Keratinocyte (primary cell): ENCODE data around the gene MRPL43. TPM values are rescaled to one million over a fixed set of nuclear protein-coding genes. Genes with fewer than 3 reads are reported as not detected.

Source experiments
- DNase-seq: peaks from one replicate; pipeline ENCODE4 v3.0.0-alpha.2; 2011; ENCODE audit warnings: low read depth, missing footprints, low spot score
- FAIRE-seq: peaks from 2 replicates; lab custom pipeline; 2011; peaks lifted over from hg19 to GRCh38; lab: Jason Lieb, UNC
- H2AFZ ChIP-seq: 2 replicates; pipeline ENCODE4 v1.6.0; 2012; ENCODE audit warnings: low read length, control low read depth, inconsistent platforms; ENCODE audit not compliant: control insufficient read depth
- H3K27ac ChIP-seq: 2 replicates; pipeline ENCODE4 v1.5.1; 2011; ENCODE audit warnings: low read length; ENCODE audit not compliant: control insufficient read depth, insufficient read depth
- H3K27me3 ChIP-seq: 3 replicates; pipeline ENCODE4 v1.6.0; 2011; ENCODE audit warnings: low read length; ENCODE audit not compliant: control insufficient read depth, insufficient read depth; ENCODE audit errors: extremely low read depth
- H3K36me3 ChIP-seq, 2 experiments: 2 replicates in 1 of 2; 3 replicates in 1 of 2; pipeline ENCODE4 v1.5.1; 2011; ENCODE audit warnings: low read length in 2 of 2, mild to moderate bottlenecking in 1 of 2; ENCODE audit not compliant: control insufficient read depth in 2 of 2, insufficient read depth in 2 of 2; ENCODE audit errors: extremely low read depth in 1 of 2
- H3K4me1 ChIP-seq: 3 replicates; pipeline ENCODE4 v1.5.1; 2011; ENCODE audit warnings: low read length; ENCODE audit not compliant: control insufficient read depth, insufficient read depth; ENCODE audit errors: extremely low read depth
- H3K4me2 ChIP-seq: 3 replicates; pipeline ENCODE4 v1.6.0; 2011; ENCODE audit warnings: low read depth, low read length; ENCODE audit not compliant: control insufficient read depth, insufficient read depth; ENCODE audit errors: extremely low read depth
- H3K4me3 ChIP-seq, 3 experiments: fragments of 200-600 bp in 1 of 3; sonication (generic) in 1 of 3; 2 replicates in 2 of 3; 3 replicates in 1 of 3; pipeline ENCODE4 v1.5.1; 2011 to 2016; ENCODE audit warnings: low read length in 3 of 3, mild to moderate bottlenecking in 3 of 3, control low read depth in 2 of 3, inconsistent platforms in 1 of 3, low read depth in 1 of 3, mixed read lengths in 1 of 3, mixed run types in 1 of 3, moderate library complexity in 1 of 3; ENCODE audit not compliant: control insufficient read depth in 2 of 3, insufficient read depth in 2 of 3; ENCODE audit errors: extremely low read depth in 1 of 3
- H3K79me2 ChIP-seq: 2 replicates; pipeline ENCODE4 v1.6.0; 2012; ENCODE audit warnings: low read length; ENCODE audit not compliant: control insufficient read depth, insufficient read depth
- H3K9ac ChIP-seq: 3 replicates; pipeline ENCODE4 v1.6.0; 2011; ENCODE audit warnings: low read length; ENCODE audit not compliant: control insufficient read depth, insufficient read depth; ENCODE audit errors: extremely low read depth
- H3K9me1 ChIP-seq: 3 replicates; pipeline ENCODE4 v1.6.0; 2011; ENCODE audit warnings: low read length; ENCODE audit not compliant: control insufficient read depth, insufficient read depth; ENCODE audit errors: extremely low read depth
- H3K9me3 ChIP-seq: 2 replicates; pipeline ENCODE4 v1.5.1; 2012; ENCODE audit warnings: low read depth, low read length; ENCODE audit not compliant: control insufficient read depth
- H4K20me1 ChIP-seq: 3 replicates; pipeline ENCODE4 v1.6.0; 2011; ENCODE audit warnings: low read length; ENCODE audit not compliant: control insufficient read depth, insufficient read depth; ENCODE audit errors: extremely low read depth
- CTCF ChIP-seq, 3 experiments: IDR thresholded peaks in 1 of 3; conservative IDR thresholded peaks in 1 of 3; optimal IDR thresholded peaks in 1 of 3; 2 replicates in 2 of 3; 3 replicates in 1 of 3; pipeline versions ENCODE3 to v1.5.1; 2011; ENCODE audit warnings: low read length in 3 of 3, mild to moderate bottlenecking in 3 of 3, moderate library complexity in 2 of 3, control low read depth in 1 of 3, inconsistent platforms in 1 of 3; ENCODE audit not compliant: insufficient read depth in 2 of 3; ENCODE audit errors: extremely low read depth in 1 of 3
- EZH2 ChIP-seq: IDR thresholded peaks from one replicate; pipeline ENCODE4 v1.6.1; 2012; ENCODE audit warnings: inconsistent platforms, mild to moderate bottlenecking, low read length, moderate library complexity
- dilution Hi-C: fragments of 300-500 bp; cut with MboI; formaldehyde crosslinking; loops from one replicate; pipeline ENCODE4 v1.7.0; 2020; ENCODE audit warnings: low sequenced_read_pairs; ENCODE audit not compliant: extremely low pct_ligation_motif_present
- polyA plus RNA-seq, 5 experiments: library from polyadenylated mRNA; depleted of rRNA in 3 of 5; stranded (reverse) in 3 of 5; stranded (forward) in 1 of 5; unstranded in 1 of 5; fragments of >200 nt; gene quantifications; 1 replicate in 1 of 5; 2 replicates in 3 of 5; 3 replicates in 1 of 5; pipeline versions ENCODE4 v1.2.1 to v1.2.3, GENCODE V29; 2011 to 2012; ENCODE audit warnings: missing spikeins in 2 of 5, low read depth in 1 of 5, low replicate concordance in 1 of 5

The MRPL43 gene
- polyA plus RNA-seq, 1 donor (not counting 4 experiments of a cell fraction or from before 2014, with no cell fraction given): 71.1 TPM

DNA sequence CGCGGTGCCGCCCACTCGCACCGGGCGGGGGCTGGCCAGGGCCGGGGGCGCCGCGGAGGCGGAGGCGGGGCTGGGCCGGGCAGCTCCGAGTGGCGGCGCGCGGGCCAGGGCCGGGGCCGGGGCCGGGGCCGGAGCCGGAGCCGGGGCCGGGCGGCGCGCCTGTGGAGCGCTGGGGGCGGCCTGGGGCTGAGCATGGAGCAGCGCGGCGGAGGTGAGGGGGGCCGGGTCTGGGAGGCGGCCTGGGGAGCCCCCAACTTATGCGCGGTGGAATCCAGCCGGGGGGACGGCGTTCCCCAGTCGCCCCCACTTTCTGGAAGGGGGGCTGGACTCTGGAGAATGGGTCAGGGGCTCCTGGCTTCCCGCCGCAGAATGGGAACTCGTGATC lies 12.4 kb upstream of the MRPL43 start, which contains the start of gene LZTS2:
TSS of gene LZTS2 (plus strand) at position 67 of the 385 bp plus-strand sequence. CDS start 2,731 bp downstream, outside the sequence.
- H3K36me3 ChIP-seq: peaks cover 5 to 11% of the 10 kb centered on the region in 2 experiments
- peak within 1 kb of the TSS; percentile 82 to 90 (median 87) for H3K4me3 ChIP-seq
- peaks cover 17% of the 10 kb centered on the region for H3K4me1 ChIP-seq
- FAIRE-seq: no peak
- no peaks in the 10 kb centered on the region for H4K20me1 ChIP-seq
- H3K4me2 ChIP-seq: peak within 1 kb of the TSS; percentile 94
- H3K9me3 ChIP-seq: no peaks in the 10 kb centered on the region
- H3K79me2 ChIP-seq: peaks cover 26% of the 10 kb centered on the region
- H3K27ac ChIP-seq: peak within 1 kb of the TSS; percentile 85
- H3K9ac ChIP-seq: peak within 1 kb of the TSS; percentile 93
- no peaks in the 10 kb centered on the region for H3K9me1 ChIP-seq
- no peak for TF ChIP-seq EZH2
- TF ChIP-seq CTCF (optimal IDR thresholded peaks at IDR 0.05 in 1 of 3, IDR thresholded peaks at IDR 0.05 in 1 of 3, conservative IDR thresholded peaks at IDR 0.05 in 1 of 3; ENCODE audit: extremely low read depth in 1 of 3, insufficient read depth in 2 of 3, low read length in 3 of 3): no peak
- no peak for DNase-seq
- no peaks in the 10 kb centered on the region for H3K27me3 ChIP-seq
- dilution Hi-C loops: no loop called here
- peak within 1 kb of the TSS; percentile 76 for H2AFZ ChIP-seq

DNA sequence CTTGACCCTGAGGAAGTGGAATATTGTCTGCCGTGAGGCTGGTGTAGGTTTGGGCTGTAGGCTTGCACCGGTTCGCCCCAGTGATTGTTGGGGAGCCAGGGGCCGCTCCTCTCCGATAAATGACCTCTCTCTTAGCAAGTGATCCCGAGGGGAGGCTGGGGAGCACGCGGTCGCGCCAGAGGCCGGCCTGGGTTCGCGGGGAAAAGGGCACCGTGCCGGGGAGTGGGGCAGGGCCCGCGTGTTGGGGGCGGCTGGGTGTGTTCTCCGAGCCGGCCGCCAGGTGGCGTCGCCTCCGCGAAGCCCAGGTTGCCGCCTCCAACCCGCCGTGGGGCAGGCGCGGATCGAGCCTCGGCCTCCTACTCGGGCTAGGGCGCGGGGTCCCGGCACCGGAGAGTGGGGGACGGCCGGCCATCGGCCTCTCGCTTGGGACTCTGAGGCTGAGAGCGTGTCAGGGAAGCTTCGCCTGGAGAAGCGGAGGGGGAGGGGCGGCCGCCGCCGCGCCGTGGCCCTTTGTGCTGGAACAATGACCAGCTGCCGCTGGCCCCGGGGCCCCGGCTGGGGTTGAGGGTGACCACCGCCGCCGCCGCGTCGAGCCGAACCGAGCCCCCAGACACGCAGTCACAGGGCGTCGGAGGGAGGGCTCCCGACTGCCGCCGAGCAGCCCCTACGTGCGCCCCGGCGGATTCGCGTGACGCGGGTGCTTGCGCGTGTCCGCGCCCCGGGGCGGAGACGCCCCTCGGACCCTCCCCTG lies 11.9 kb upstream of the MRPL43 start:
- H3K27me3 ChIP-seq: no peaks in the 10 kb centered on the region

More for the DNA sequence above, 11.9 kb upstream of the MRPL43 start:
- Histone ChIP-seq H3K9me3 (no peaks in the 10 kb centered on the region), H3K9me1 (no peaks in the 10 kb centered on the region), H3K4me2 (peak overlapping the region; percentile 93), H3K79me2 (peaks cover 26% of the 10 kb centered on the region), H4K20me1 (no peaks in the 10 kb centered on the region), H3K4me3 (peak overlapping the region; percentile 76 to 90 (median 82)), H3K9ac (peak overlapping the region; percentile 93), H2AFZ (peak overlapping the region; percentile 73), H3K36me3 (peaks cover 9 to 14% of the 10 kb centered on the region in 2 experiments), H3K27ac (peak overlapping the region; percentile 73), H3K4me1 (peaks cover 17% of the 10 kb centered on the region)
- FAIRE-seq (no peak), DNase-seq (peak; percentile 33)
- TF ChIP-seq EZH2 (no peak), CTCF (optimal IDR thresholded peaks at IDR 0.05 in 1 of 3, IDR thresholded peaks at IDR 0.05 in 1 of 3, conservative IDR thresholded peaks at IDR 0.05 in 1 of 3; ENCODE audit: extremely low read depth in 1 of 3, insufficient read depth in 2 of 3, low read length in 3 of 3) (peak in 2 of 3 experiments; percentile 89 to 93)
- dilution Hi-C loops: no loop called here
